ENCODE data around the gene RALGDS. TPM values are rescaled to one million over a fixed set of nuclear protein-coding genes. Genes with fewer than 3 reads are reported as not detected.

The RALGDS gene
- total and polyA plus RNA-seq, 2 of the 4 experiments (the other 2 are of a cell fraction): 13.1 to 36.9 TPM

- intact Hi-C loops (cut with micrococcal nuclease): no loop called here
- peak overlapping the region; percentile 28 for H4K5ac ChIP-seq (ENCODE audit: low read depth, low read length)
- H3K4me1 ChIP-seq (ENCODE audit: control insufficient read depth, insufficient read depth, low read length): peaks cover 31% of the 10 kb centered on the region
- H3K27me3 ChIP-seq (ENCODE audit: control insufficient read depth, insufficient read depth, low read length): no peaks in the 10 kb centered on the region
- peak overlapping the region; percentile 51; the same call in 1 of the 3 replicates for H2BK15ac ChIP-seq (ENCODE audit: low read depth, low read length)
- ChIA-PET CTCF (interaction anchor here (2.0 kb wide), 1 partner anchor 10 kb away, joined by 20 read pairs; no protein-coding TSS in a partner anchor), POLR2A (ENCODE audit: unreplicated experiment) (no interaction called here)
- peak overlapping the region; percentile 58 for H2AFZ ChIP-seq (replicated peaks; ENCODE audit: low read length, poor library complexity)
- H4K20me1 ChIP-seq (ENCODE audit: insufficient read depth, low read length): peaks cover 44% of the 10 kb centered on the region
- peak overlapping the region; percentile 75 for H2BK20ac ChIP-seq (ENCODE audit: low read depth, low read length)
- H3K9ac ChIP-seq (ENCODE audit: low read depth, low read length): no peak overlapping the region
- 100% methylated on average over 2 of the region's 21 CpGs; no CpG with 5 or more reads in 1 of the 2 experiments for WGBS, 2 experiments (ENCODE audit: extremely low coverage in 2 of 2, insufficient read length in 1 of 2)
- no peak overlapping the region for H3K4me3 ChIP-seq (ENCODE audit: insufficient read depth, low read depth, low read length)
- peak overlapping the region; percentile 57 for H2AK9ac ChIP-seq (replicated peaks; ENCODE audit: low read depth, low read length, poor library complexity)
- H4K91ac ChIP-seq (ENCODE audit: insufficient read depth, low read depth, low read length): peak overlapping the region; percentile 61
- peak overlapping the region; percentile 68 for H3K27ac ChIP-seq (ENCODE audit: insufficient read depth, low read length)
- H3K9me3 ChIP-seq (ENCODE audit: control insufficient read depth, insufficient read depth, low read length): no peaks in the 10 kb centered on the region
- peak overlapping the region; percentile 84; the same call in 1 of the 2 replicates for H3K14ac ChIP-seq (replicated peaks; ENCODE audit: low read depth, low read length)
- DNase-seq: peak; percentile 96
- no peak overlapping the region for H3K23ac ChIP-seq (ENCODE audit: low read depth, low read length)
- ATAC-seq (ENCODE audit: low read depth): peak; percentile 89
- peak overlapping the region; percentile 86 for H2BK120ac ChIP-seq (ENCODE audit: low read depth, low read length)
- peaks cover 15 to 45% of the 10 kb centered on the region in 2 experiments; a peak in 3 of 4 replicates for H3K79me1 ChIP-seq (ENCODE audit: low read depth in 1 of 2, low read length in 2 of 2)
- in situ Hi-C loops (cut with MboI; ENCODE audit: low sequenced_read_pairs): no loop called here
- peak overlapping the region; percentile 29 for H3K4me2 ChIP-seq (ENCODE audit: low read depth, low read length)
- H2BK5ac ChIP-seq (ENCODE audit: low read depth, low read length, poor library complexity, severe bottlenecking): peak overlapping the region; percentile 73
- peak overlapping the region; percentile 91 for H3K4ac ChIP-seq (ENCODE audit: low read depth, low read length)
- H3K18ac ChIP-seq (ENCODE audit: low read depth, low read length): peak overlapping the region; percentile 15
- dilution Hi-C loops (cut with HindIII; ENCODE audit: low sequenced_read_pairs, unreplicated experiment): no loop called here
- H3K36me3 ChIP-seq (ENCODE audit: control insufficient read depth, insufficient read depth, low read length): no peaks in the 10 kb centered on the region
- peaks cover 19% of the 10 kb centered on the region; the same call in 1 of the 2 replicates for H3K9me1 ChIP-seq (ENCODE audit: insufficient read depth, low read length)
- TF ChIP-seq BHLHE40 (IDR thresholded peaks at IDR 0.05; ENCODE audit: low read depth, low read length): peak; percentile 67
- no peak for TF ChIP-seq USF2 (IDR thresholded peaks at IDR 0.05; ENCODE audit: low read depth, low read length)
- TF ChIP-seq FOS (IDR thresholded peaks at IDR 0.05; ENCODE audit: low read depth, low read length): peak; percentile 99
- no peak for TF ChIP-seq CTCF (conservative IDR thresholded peaks at IDR 0.05; ENCODE audit: low read depth, low read length)
- TF ChIP-seq MAZ (IDR thresholded peaks at IDR 0.05; ENCODE audit: borderline replicate concordance, low read depth, low read length): peak; percentile 57; the same call in 1 of the 2 replicates
- peak; percentile 21; the same call in 1 of the 2 replicates for TF ChIP-seq NFE2L2 (IDR thresholded peaks at IDR 0.05; ENCODE audit: low read depth, low read length)
- peak; percentile 37; the same call in 1 of the 2 replicates for TF ChIP-seq POLR2A (IDR thresholded peaks at IDR 0.05; ENCODE audit: low read depth, low read length)
- TF ChIP-seq RAD21 (IDR thresholded peaks at IDR 0.05; ENCODE audit: low read length): no peak
- TF ChIP-seq MXI1 (IDR thresholded peaks at IDR 0.05; ENCODE audit: borderline replicate concordance, low read depth, low read length): peak; percentile 49
- peak; percentile 67 for TF ChIP-seq RCOR1 (IDR thresholded peaks at IDR 0.05; ENCODE audit: insufficient replicate concordance, low read length)
- H4K8ac ChIP-seq (ENCODE audit: low read depth in 2 of 2, low read length in 2 of 2): peak overlapping the region; percentile 5 to 50; a peak in 2 of 4 replicates
- peak overlapping the region; percentile 86 for H2AK5ac ChIP-seq (ENCODE audit: low read depth, low read length)
- H3K56ac ChIP-seq (ENCODE audit: extremely low read depth, insufficient read depth, low read length): peak overlapping the region; percentile 19; the same call in 1 of the 2 replicates
- no TSS peak for BruUV-seq (replicated peaks)
Measured at GRCh38 chr9:133133681-133134387, 12.8 kb upstream of the RALGDS start.

All from IMR-90 (cell line).